ENCODE data around the gene SMIM30. TPM values are rescaled to one million over a fixed set of nuclear protein-coding genes. Genes with fewer than 3 reads are reported as not detected.

Gene SMIM30
- total and polyA plus RNA-seq, 10 of the 15 experiments (the other 5 are each of a cell fraction or from before 2014, with no cell fraction given): 42.2 to 258 (median 96.9) TPM

- TF ChIP-seq ZNF687 (IDR thresholded peaks at IDR 0.05) (no peak), BCL3 (IDR thresholded peaks at IDR 0.05; ENCODE audit: borderline replicate concordance, insufficient read depth, low read depth, low read length, poor library complexity, severe bottlenecking) (no peak), ESRRA (IDR thresholded peaks at IDR 0.05; ENCODE audit: low read length) (no peak), RELA (IDR thresholded peaks at IDR 0.05; ENCODE audit: borderline replicate concordance, partially characterized antibody) (no peak), SMAD5 (IDR thresholded peaks at IDR 0.05; ENCODE audit: low read depth) (no peak), NFYA (IDR thresholded peaks at IDR 0.05; ENCODE audit: borderline replicate concordance, low read depth, low read length) (no peak)
These were observed 23.7 kb downstream of the SMIM30 start (continued) for GRCh38 chr7:113094517-113095249.
